Measurements from ENCODE around the gene NEXMIF.

NEXMIF gene

DNA sequence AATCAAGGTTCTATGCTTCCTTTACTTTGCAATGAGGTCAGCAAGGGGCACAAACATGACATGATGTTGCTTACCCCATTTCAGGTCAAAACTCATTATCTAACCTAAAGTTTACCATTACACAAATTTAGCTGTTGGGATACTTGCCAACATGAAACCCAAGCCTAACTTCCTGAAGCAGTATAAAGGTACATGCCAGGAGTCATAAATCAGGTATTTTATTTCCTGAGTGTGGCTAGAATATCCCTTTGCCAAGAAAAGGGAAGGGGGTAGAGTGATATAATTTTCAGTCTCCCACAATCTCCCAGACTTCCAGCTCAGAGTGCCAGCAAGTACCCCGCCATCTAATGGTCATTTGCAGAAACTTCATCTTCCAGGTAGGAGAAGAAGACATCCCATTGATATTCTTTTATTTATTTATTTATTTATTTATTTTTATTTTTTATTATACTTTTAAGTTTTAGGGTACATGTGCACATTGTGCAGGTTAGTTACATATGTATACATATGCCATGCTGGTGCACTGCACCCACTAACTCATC, 136.6 kb downstream of the NEXMIF start:
- H3K4me3 ChIP-seq (ENCODE audit: low read depth, low read length): no peak overlapping the region
- H3K36me3 ChIP-seq (ENCODE audit: control insufficient read depth in 2 of 2, insufficient read depth in 1 of 2, low read length in 2 of 2): no peaks in the 10 kb centered on the region
- POLR2A ChIA-PET: no interaction called here
- 0 out of 2 replicates have a peak, but pooled peaks cover 4% of the 10 kb centered on the region for H3K9me3 ChIP-seq (ENCODE audit: control insufficient read depth, insufficient read depth, low read depth, low read length)
- CTCF ChIA-PET: no interaction called here
- H3K4me1 ChIP-seq (ENCODE audit: control insufficient read depth, insufficient read depth, low read length): no peaks in the 10 kb centered on the region
- no peak for TF ChIP-seq HOXC10 (CRISPR knock-in tag; IDR thresholded peaks at IDR 0.05)
- no peak overlapping the region for H3K27ac ChIP-seq (ENCODE audit: extremely low read depth, low read depth, low read length)

GRCh38 chrX:74784629-74785028, 140.6 kb downstream of the NEXMIF start:
- H3K27ac ChIP-seq (ENCODE audit: extremely low read depth, low read depth, low read length): no peak overlapping the region
- no peaks in the 10 kb centered on the region for H3K4me1 ChIP-seq (ENCODE audit: control insufficient read depth, insufficient read depth, low read length)
- ChIA-PET POLR2A (no interaction called here), CTCF (no interaction called here)
- no peak overlapping the region for H3K4me3 ChIP-seq (ENCODE audit: low read depth, low read length)
- H3K36me3 ChIP-seq (ENCODE audit: control insufficient read depth in 2 of 2, insufficient read depth in 1 of 2, low read length in 2 of 2): no peaks in the 10 kb centered on the region
- 0 out of 2 replicates have a peak, but pooled peaks cover 4% of the 10 kb centered on the region for H3K9me3 ChIP-seq (ENCODE audit: control insufficient read depth, insufficient read depth, low read depth, low read length)
- TF ChIP-seq ZSCAN16 (tag by site-specific recombination; IDR thresholded peaks at IDR 0.05) (no peak), ZNF610 (tag by site-specific recombination; IDR thresholded peaks at IDR 0.05; ENCODE audit: borderline replicate concordance) (no peak), ZBTB6 (tag by site-specific recombination; IDR thresholded peaks at IDR 0.05) (no peak), PRDM2 (tag by site-specific recombination; IDR thresholded peaks at IDR 0.05; ENCODE audit: borderline replicate concordance) (no peak), ZNF404 (tag by site-specific recombination; IDR thresholded peaks at IDR 0.05) (no peak)

GRCh38 chrX:74781507-74782034, 143.7 kb downstream of the NEXMIF start:
- Histone ChIP-seq H3K27ac (ENCODE audit: extremely low read depth, low read depth, low read length) (no peak overlapping the region), H3K36me3 (ENCODE audit: control insufficient read depth in 2 of 2, insufficient read depth in 1 of 2, low read length in 2 of 2) (no peaks in the 10 kb centered on the region), H3K4me1 (ENCODE audit: control insufficient read depth, insufficient read depth, low read length) (no peaks in the 10 kb centered on the region), H3K9me3 (ENCODE audit: control insufficient read depth, insufficient read depth, low read depth, low read length) (no peaks in the 10 kb centered on the region), H3K4me3 (ENCODE audit: low read depth, low read length) (no peak overlapping the region)
- TF ChIP-seq PRDM1 (tag by site-specific recombination; IDR thresholded peaks at IDR 0.05): no peak
- TF ChIP-seq ZNF138 (tag by site-specific recombination; IDR thresholded peaks at IDR 0.05; ENCODE audit: borderline replicate concordance): no peak
- ChIA-PET POLR2A (no interaction called here), CTCF (no interaction called here)

- no peaks in the 10 kb centered on the region for H3K4me1 ChIP-seq (ENCODE audit: control insufficient read depth, insufficient read depth, low read length)
- H3K4me3 ChIP-seq (ENCODE audit: low read depth, low read length): no peak overlapping the region
- no peak overlapping the region for H3K27ac ChIP-seq (ENCODE audit: extremely low read depth, low read depth, low read length)
- POLR2A ChIA-PET: no interaction called here
- no peaks in the 10 kb centered on the region for H3K9me3 ChIP-seq (ENCODE audit: control insufficient read depth, insufficient read depth, low read depth, low read length)
- CTCF ChIA-PET: no interaction called here
- H3K36me3 ChIP-seq (ENCODE audit: control insufficient read depth in 2 of 2, insufficient read depth in 1 of 2, low read length in 2 of 2): no peaks in the 10 kb centered on the region
- TF ChIP-seq KLF9 (tag by site-specific recombination; IDR thresholded peaks at IDR 0.05; ENCODE audit: low read depth) (no peak), ZNF416 (tag by site-specific recombination; IDR thresholded peaks at IDR 0.05) (no peak), KLF1 (tag by site-specific recombination; IDR thresholded peaks at IDR 0.05) (no peak), TCF7L2 (IDR thresholded peaks at IDR 0.05; ENCODE audit: borderline replicate concordance, low read depth, low read length) (no peak), KLF7 (tag by site-specific recombination; IDR thresholded peaks at IDR 0.05; ENCODE audit: borderline replicate concordance) (no peak), ZNF677 (tag by site-specific recombination; IDR thresholded peaks at IDR 0.05) (no peak), ZNF560 (tag by site-specific recombination; IDR thresholded peaks at IDR 0.05; ENCODE audit: borderline replicate concordance) (no peak)
- TF ChIP-seq, protein P1, sequence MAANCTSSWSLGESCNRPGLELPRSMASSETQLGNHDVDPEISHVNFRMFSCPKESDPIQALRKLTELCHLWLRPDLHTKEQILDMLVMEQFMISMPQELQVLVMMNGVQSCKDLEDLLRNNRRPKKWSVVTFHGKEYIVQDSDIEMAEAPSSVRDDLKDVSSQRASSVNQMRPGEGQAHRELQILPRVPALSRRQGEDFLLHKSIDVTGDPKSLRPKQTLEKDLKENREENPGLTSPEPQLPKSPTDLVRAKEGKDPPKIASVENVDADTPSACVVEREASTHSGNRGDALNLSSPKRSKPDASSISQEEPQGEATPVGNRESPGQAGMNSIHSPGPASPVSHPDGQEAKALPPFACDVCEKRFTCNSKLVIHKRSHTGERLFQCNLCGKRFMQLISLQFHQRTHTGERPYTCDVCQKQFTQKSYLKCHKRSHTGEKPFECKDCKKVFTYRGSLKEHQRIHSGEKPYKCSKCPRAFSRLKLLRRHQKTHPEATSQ (tag by site-specific recombination; IDR thresholded peaks at IDR 0.05): no peak
- TF ChIP-seq, protein P2, sequence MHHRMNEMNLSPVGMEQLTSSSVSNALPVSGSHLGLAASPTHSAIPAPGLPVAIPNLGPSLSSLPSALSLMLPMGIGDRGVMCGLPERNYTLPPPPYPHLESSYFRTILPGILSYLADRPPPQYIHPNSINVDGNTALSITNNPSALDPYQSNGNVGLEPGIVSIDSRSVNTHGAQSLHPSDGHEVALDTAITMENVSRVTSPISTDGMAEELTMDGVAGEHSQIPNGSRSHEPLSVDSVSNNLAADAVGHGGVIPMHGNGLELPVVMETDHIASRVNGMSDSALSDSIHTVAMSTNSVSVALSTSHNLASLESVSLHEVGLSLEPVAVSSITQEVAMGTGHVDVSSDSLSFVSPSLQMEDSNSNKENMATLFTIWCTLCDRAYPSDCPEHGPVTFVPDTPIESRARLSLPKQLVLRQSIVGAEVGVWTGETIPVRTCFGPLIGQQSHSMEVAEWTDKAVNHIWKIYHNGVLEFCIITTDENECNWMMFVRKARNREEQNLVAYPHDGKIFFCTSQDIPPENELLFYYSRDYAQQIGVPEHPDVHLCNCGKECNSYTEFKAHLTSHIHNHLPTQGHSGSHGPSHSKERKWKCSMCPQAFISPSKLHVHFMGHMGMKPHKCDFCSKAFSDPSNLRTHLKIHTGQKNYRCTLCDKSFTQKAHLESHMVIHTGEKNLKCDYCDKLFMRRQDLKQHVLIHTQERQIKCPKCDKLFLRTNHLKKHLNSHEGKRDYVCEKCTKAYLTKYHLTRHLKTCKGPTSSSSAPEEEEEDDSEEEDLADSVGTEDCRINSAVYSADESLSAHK (tag by site-specific recombination; IDR thresholded peaks at IDR 0.05): no peak
Observed at GRCh38 chrX:74779175-74779574, 146.1 kb downstream of the NEXMIF start.
